T-cell (primary cell): Measurements from ENCODE around the gene NCAPG. TPM values are rescaled to one million over a fixed set of nuclear protein-coding genes. Genes with fewer than 3 reads are reported as not detected.

ENCODE experiments used
- ATAC-seq, 4 experiments: fragments of 200-7000 bp in 3 of 4; fragments of 150-1000 bp in 1 of 4; cut with Tn5 transposase; replicated peaks in 1 of 4; 1 replicate in 3 of 4; 2 replicates in 1 of 4; pipeline ENCODE4 v1.10.0; 2021; ENCODE audit warnings: moderate library complexity in 3 of 4, mild to moderate bottlenecking in 2 of 4, moderate number of reproducible peaks in 1 of 4
- CTCF ChIA-PET, 2 donors: fragments of 300-600 bp; sonication (Branson Sonifier 250); formaldehyde crosslinking; loops; one replicate each; lab custom pipeline; 2022; ENCODE audit warnings: antibody characterized with exemption in 2 of 2; lab: Charles Lee
- POLR2A ChIA-PET, 2 donors: fragments of 300-600 bp; sonication (Branson Sonifier 250); formaldehyde crosslinking; loops; one replicate each; lab custom pipeline; 2022; ENCODE audit warnings: antibody characterized with exemption in 2 of 2; lab: Charles Lee
- DNase-seq, 35 experiments: peaks; one replicate each; pipeline versions ENCODE4 v3.0.0 to v3.0.0-alpha.2; 2013 to 2023
- H3K27ac ChIP-seq: one replicate; pipeline ENCODE4 v1.5.1; 2013; ENCODE audit warnings: low read length
- H3K27me3 ChIP-seq, 2 experiments: replicated peaks in 1 of 2; 1 replicate in 1 of 2; 2 replicates in 1 of 2; pipeline versions ENCODE4 v1.6.1 to v1.7.0; 2013; ENCODE audit warnings: low read length in 1 of 2, mixed read lengths in 1 of 2; ENCODE audit not compliant: control insufficient read depth in 2 of 2, insufficient read depth in 2 of 2; ENCODE audit errors: extremely low read depth in 1 of 2
- H3K36me3 ChIP-seq, 2 donors: 1 replicate in 1 of 2; 2 replicates in 1 of 2; pipeline versions ENCODE4 v1.6.1 to v1.7.0; 2013; ENCODE audit warnings: low read length in 1 of 2; ENCODE audit not compliant: control insufficient read depth in 2 of 2, insufficient read depth in 1 of 2; ENCODE audit errors: extremely low read depth in 1 of 2
- H3K4me1 ChIP-seq, 2 experiments: 1 replicate in 1 of 2; 2 replicates in 1 of 2; pipeline versions ENCODE4 v1.6.1 to v1.7.0; 2013; ENCODE audit warnings: low read length in 2 of 2, mixed read lengths in 1 of 2; ENCODE audit not compliant: insufficient read depth in 2 of 2, control insufficient read depth in 1 of 2; ENCODE audit errors: extremely low read depth in 1 of 2
- H3K4me3 ChIP-seq, 2 donors: 1 replicate in 1 of 2; 2 replicates in 1 of 2; pipeline versions ENCODE4 v1.5.1 to v1.7.0; 2013; ENCODE audit warnings: mild to moderate bottlenecking in 2 of 2, low read length in 1 of 2, moderate library complexity in 1 of 2; ENCODE audit not compliant: control insufficient read depth in 1 of 2; ENCODE audit errors: extremely low read depth in 1 of 2
- H3K9me3 ChIP-seq: 2 replicates; pipeline ENCODE4 v1.7.0; 2013
- H3K27ac Mint-ChIP-seq, 2 donors: one replicate each; pipeline ENCODE4 v1.8.0; 2020 to 2021; ENCODE audit warnings: mild to moderate bottlenecking in 2 of 2, mixed read lengths in 2 of 2
- H3K27me3 Mint-ChIP-seq, 2 donors: one replicate each; pipeline ENCODE4 v1.8.0; 2021 to 2022; ENCODE audit warnings: mixed read lengths in 2 of 2
- H3K36me3 Mint-ChIP-seq: one replicate; pipeline ENCODE4 v1.8.0; 2021; ENCODE audit warnings: mixed read lengths
- H3K4me1 Mint-ChIP-seq, 3 donors: one replicate each; pipeline ENCODE4 v1.8.0; 2020 to 2022; ENCODE audit warnings: mixed read lengths in 3 of 3, mild to moderate bottlenecking in 1 of 3
- H3K4me3 Mint-ChIP-seq, 3 donors: one replicate each; pipeline ENCODE4 v1.8.0; 2020 to 2022; ENCODE audit warnings: mild to moderate bottlenecking in 3 of 3, mixed read lengths in 3 of 3, moderate library complexity in 3 of 3
- H3K9me3 Mint-ChIP-seq, 3 donors: one replicate each; pipeline ENCODE4 v1.8.0; 2020 to 2022; ENCODE audit warnings: mixed read lengths in 3 of 3
- WGBS: methylation state at CpG from one replicate; pipeline ENCODE4 v1.1.5; 2013; ENCODE audit warnings: missing lambda C conversion rate; ENCODE audit not compliant: insufficient coverage; 5-methylcytosine and 5-hydroxymethylcytosine counted together
- total RNA-seq, 35 experiments: library from RNA in 6 of 35; stranded (reverse) in 6 of 35; fragments of 120-200 nt in 1 of 35; gene quantifications; one replicate each; pipeline versions ENCODE4 v1.2.1 to v1.2.4 and lab custom pipeline; 2013 to 2026

The NCAPG gene
- total RNA-seq, 5 donors from 2014 or later (not counting 1 experiment from before 2014, with no cell fraction given) = 0.73 to 1.8 (median 1.5) TPM

GRCh38 chr4:17807446-17807845 lies 3.3 kb upstream of the NCAPG start:
- WGBS = 50% methylated on average over 1 of the region's 6 CpGs
- DNase-seq (no peak), ATAC-seq (no peak)
- peak overlapping the region; percentile 47 to 100 (median 95) for H3K4me3 Mint-ChIP-seq
- no peak overlapping the region for H3K27ac Mint-ChIP-seq
- Histone ChIP-seq H3K9me3 (no peaks in the 10 kb centered on the region), H3K27ac (no peak overlapping the region), H3K36me3 (peaks cover 9 to 27% of the 10 kb centered on the region in 2 donors), H3K4me1 (peaks cover 16 to 31% of the 10 kb centered on the region in 2 experiments), H3K27me3 (no peaks in the 10 kb centered on the region), H3K4me3 (no peak overlapping the region)
- no peaks in the 10 kb centered on the region for H3K27me3 Mint-ChIP-seq
- H3K4me1 Mint-ChIP-seq = peaks cover 66 to 75% (median 69%) of the 10 kb centered on the region in 3 donors
- no peaks in the 10 kb centered on the region for H3K9me3 Mint-ChIP-seq
- ChIA-PET CTCF (interaction anchor here (1.1 to 3.7 kb wide), 6 partner anchors 9 to 259 kb away, joined by 3 to 26 read pairs (median 6); partner anchors contain the start of gene MED28 (in 1 of the 2)), POLR2A (interaction anchor here in 1 of 2 donors (0.6 kb wide), 1 partner anchor 251 kb away, joined by 7 read pairs; no protein-coding TSS in a partner anchor)
- H3K36me3 Mint-ChIP-seq = peaks cover 31% of the 10 kb centered on the region

- Histone ChIP-seq H3K9me3 (no peaks in the 10 kb centered on the region), H3K27me3 (no peaks in the 10 kb centered on the region), H3K27ac (peak overlapping the region; percentile 95), H3K36me3 (peaks cover under 1 to 5% of the 10 kb centered on the region in 2 donors), H3K4me3 (peak overlapping the region; percentile 91 to 93), H3K4me1 (peaks cover 16 to 31% of the 10 kb centered on the region in 2 experiments)
- Mint-ChIP-seq H3K9me3 (no peaks in the 10 kb centered on the region), H3K4me1 (peaks cover 61 to 72% (median 66%) of the 10 kb centered on the region in 3 donors), H3K27me3 (no peaks in the 10 kb centered on the region), H3K4me3 (peak overlapping the region; percentile 95 to 100 (median 95)), H3K27ac (peak overlapping the region; percentile 94 to 99), H3K36me3 (peaks cover 10% of the 10 kb centered on the region)
- no CpG with 5 or more reads among the region's 7 CpGs for WGBS
- peak in 1 of 35 experiments; percentile 20 for DNase-seq
- ChIA-PET CTCF (interaction anchor here (0.5 to 3.7 kb wide), 7 partner anchors 196 to 783 kb away, joined by 3 to 26 read pairs (median 4); no protein-coding TSS in a partner anchor), POLR2A (interaction anchor here in 1 of 2 donors (1.0 kb wide), 1 partner anchor 195 kb away, joined by 3 read pairs; the partner anchor contains the start of gene MED28)
- no peak for ATAC-seq
Measured at GRCh38 chr4:17809667-17810066, 1.1 kb upstream of the NCAPG start.

- no peaks in the 10 kb centered on the region for H3K27me3 Mint-ChIP-seq
- CTCF ChIA-PET = interaction anchor here in 1 of 2 donors (1.1 kb wide), 1 partner anchor 9 kb away, joined by 3 read pairs; no protein-coding TSS in a partner anchor
- POLR2A ChIA-PET = no interaction called here
- ATAC-seq (peak; percentile 19 to 25 (median 20)), DNase-seq (peak in 2 of 35 experiments; percentile 6)
- peaks cover 9% of the 10 kb centered on the region for H3K36me3 Mint-ChIP-seq
- H3K36me3 ChIP-seq = peaks cover 0 to 3% of the 10 kb centered on the region in 2 donors
- H3K9me3 ChIP-seq = no peaks in the 10 kb centered on the region
- no peaks in the 10 kb centered on the region for H3K9me3 Mint-ChIP-seq
- peaks cover 12 to 31% of the 10 kb centered on the region in 2 experiments for H3K4me1 ChIP-seq
- peak overlapping the region; percentile 94 to 99 for H3K27ac Mint-ChIP-seq
- under 1% methylated on average over 37 of the region's 48 CpGs for WGBS
- no peaks in the 10 kb centered on the region for H3K27me3 ChIP-seq
- peak overlapping the region; percentile 95 to 100 (median 95) for H3K4me3 Mint-ChIP-seq
- H3K4me1 Mint-ChIP-seq = peaks cover 50 to 61% (median 55%) of the 10 kb centered on the region in 3 donors
- peak overlapping the region; percentile 15 for H3K27ac ChIP-seq
- peak overlapping the region; percentile 91 to 93 for H3K4me3 ChIP-seq
Measured at GRCh38 chr4:17811078-17811603, 362 bp downstream of the NCAPG start.

- Histone ChIP-seq H3K4me3 (no peak overlapping the region), H3K9me3 (no peaks in the 10 kb centered on the region), H3K27me3 (no peaks in the 10 kb centered on the region), H3K27ac (no peak overlapping the region), H3K4me1 (peaks cover 12 to 29% of the 10 kb centered on the region in 2 experiments), H3K36me3 (peaks cover 0 to 3% of the 10 kb centered on the region in 2 donors)
- ChIA-PET CTCF (no interaction called here), POLR2A (no interaction called here)
- ATAC-seq (no peak), DNase-seq (no peak)
- H3K4me1 Mint-ChIP-seq = peaks cover 42 to 56% (median 45%) of the 10 kb centered on the region in 3 donors
- no peaks in the 10 kb centered on the region for H3K9me3 Mint-ChIP-seq
- no peak overlapping the region for H3K27ac Mint-ChIP-seq
- H3K4me3 Mint-ChIP-seq = peak overlapping the region; percentile 77 to 100 (median 95)
- 0% methylated on average over 1 of the region's 3 CpGs for WGBS
- H3K36me3 Mint-ChIP-seq = peaks cover 9% of the 10 kb centered on the region
- no peaks in the 10 kb centered on the region for H3K27me3 Mint-ChIP-seq
Measured at GRCh38 chr4:17812125-17812524, 1.3 kb downstream of the NCAPG start.

- no peak overlapping the region for H3K27ac ChIP-seq
- no peak for ATAC-seq
- no peak overlapping the region for H3K4me3 ChIP-seq
- no peak overlapping the region for H3K4me3 Mint-ChIP-seq
- no peaks in the 10 kb centered on the region for H3K27me3 ChIP-seq
- peaks cover 5% of the 10 kb centered on the region for H3K36me3 Mint-ChIP-seq
- ChIA-PET CTCF (no interaction called here), POLR2A (no interaction called here)
- H3K4me1 ChIP-seq = peaks cover 12 to 22% of the 10 kb centered on the region in 2 experiments
- no peaks in the 10 kb centered on the region for H3K9me3 Mint-ChIP-seq
- H3K9me3 ChIP-seq = no peaks in the 10 kb centered on the region
- H3K27ac Mint-ChIP-seq = peak overlapping the region in 1 of 2 donors; percentile 20
- no peaks in the 10 kb centered on the region for H3K27me3 Mint-ChIP-seq
- 70% methylated on average over 3 of the region's 3 CpGs for WGBS
- H3K4me1 Mint-ChIP-seq = peaks cover 37 to 56% (median 39%) of the 10 kb centered on the region in 3 donors
- H3K36me3 ChIP-seq = peaks cover 0 to 1% of the 10 kb centered on the region in 2 donors
- no peak for DNase-seq
Measured at GRCh38 chr4:17812801-17813200, 2.0 kb downstream of the NCAPG start.

- H3K27ac ChIP-seq = no peak overlapping the region
- Mint-ChIP-seq H3K9me3 (no peaks in the 10 kb centered on the region), H3K4me1 (peaks cover 25 to 49% (median 26%) of the 10 kb centered on the region in 3 donors), H3K27me3 (no peaks in the 10 kb centered on the region), H3K36me3 (no peaks in the 10 kb centered on the region), H3K27ac (no peak overlapping the region), H3K4me3 (no peak overlapping the region)
- H3K36me3 ChIP-seq = no peaks in the 10 kb centered on the region
- DNase-seq = no peak
- ChIA-PET POLR2A (no interaction called here), CTCF (interaction anchor here in 1 of 2 donors (4.0 kb wide), 1 partner anchor 778 kb away, joined by 31 read pairs; no protein-coding TSS in a partner anchor)
- no peaks in the 10 kb centered on the region for H3K27me3 ChIP-seq
- no peak for ATAC-seq
- H3K4me1 ChIP-seq = peaks cover 8 to 14% of the 10 kb centered on the region in 2 experiments
- H3K4me3 ChIP-seq = no peak overlapping the region
- 83% methylated on average over 1 of the region's 3 CpGs for WGBS
- H3K9me3 ChIP-seq = no peaks in the 10 kb centered on the region
Measured at GRCh38 chr4:17814140-17814539, 3.4 kb downstream of the NCAPG start.
